Stimulated activated CD8-positive, alpha-beta memory T cell treated with anti-CD3 and anti-CD28 coated beads, Interleukin-12 subunit alpha, Interleukin-12 subunit beta, amount 100 ng/mL, for 1 hour (primary cell): ENCODE measurements around the gene PDIA3.
"Not testable (repeated sequence)": the region's sequence is repeated elsewhere in the genome, so short reads cannot be mapped to it uniquely, and the experiment has no call there.

ENCODE experiments used
- DNase-seq: peaks from one replicate; pipeline ENCODE4 v3.0.0-alpha.2; 2020; ENCODE audit warnings: low read depth

PDIA3 gene

GRCh38 chr15:43776718-43777266, 30.6 kb downstream of the PDIA3 start, which contains the start of gene ELL3:
Gene ELL3 (minus strand): TSS chr15:43776966. CDS start chr15:43776901, 65 bp downstream.
- DNase-seq = peak; percentile 58

- peak; percentile 65 for DNase-seq
Observed at GRCh38 chr15:43777267-43777914, 31.2 kb downstream of the PDIA3 start.

- no peak for DNase-seq
Observed at GRCh38 chr15:43779016-43779415, 32.8 kb downstream of the PDIA3 start.

GRCh38 chr15:43789409-43789808, 43.2 kb downstream of the PDIA3 start:
- DNase-seq = no peak

GRCh38 chr15:43791993-43792760, 45.9 kb downstream of the PDIA3 start, which contains the start of gene SERF2:
Gene SERF2 (plus strand): TSS chr15:43792320. CDS start chr15:43792377, 57 bp downstream.
- peak; percentile 99 for DNase-seq

GRCh38 chr15:43792761-43793476, 46.7 kb downstream of the PDIA3 start:
- no peak for DNase-seq

- DNase-seq = no peak
Observed at GRCh38 chr15:43793647-43794046, 47.4 kb downstream of the PDIA3 start.

- no peak for DNase-seq
Observed at GRCh38 chr15:43794269-43795037, 48.2 kb downstream of the PDIA3 start.

GRCh38 chr15:43795197-43795596, 49.0 kb downstream of the PDIA3 start:
- DNase-seq = no peak

- DNase-seq = no peak
Observed at GRCh38 chr15:43795997-43796396, 49.8 kb downstream of the PDIA3 start.

GRCh38 chr15:43796566-43796965, 50.3 kb downstream of the PDIA3 start:
- DNase-seq = no peak

- DNase-seq = no peak
Observed at GRCh38 chr15:43799209-43799944, 53.1 kb downstream of the PDIA3 start.

GRCh38 chr15:43799945-43800285, 53.7 kb downstream of the PDIA3 start, which contains the start of gene SERINC4:
Gene SERINC4 (minus strand): TSS chr15:43800220. CDS start chr15:43799986, 234 bp downstream.
- no peak for DNase-seq

GRCh38 chr15:43800286-43801141, 54.3 kb downstream of the PDIA3 start, which contains the start of gene HYPK:
Gene HYPK (plus strand): TSS chr15:43800599. CDS start chr15:43800623, 24 bp downstream.
- peak; percentile 85 for DNase-seq

- not testable (repeated sequence) for DNase-seq
Observed at GRCh38 chr15:43802676-43803075, 56.4 kb downstream of the PDIA3 start.

- DNase-seq = no peak
Observed at GRCh38 chr15:43808435-43808950, 62.3 kb downstream of the PDIA3 start.

GRCh38 chr15:43808960-43809678, 62.9 kb downstream of the PDIA3 start:
- DNase-seq = no peak

- DNase-seq = not testable (repeated sequence)
Observed at GRCh38 chr15:43815064-43815463, 68.8 kb downstream of the PDIA3 start.

GRCh38 chr15:43821505-43821904, 75.3 kb downstream of the PDIA3 start:
- DNase-seq = no peak
